Measurements from ENCODE around the gene ADGRA1. TPM values are rescaled to one million over a fixed set of nuclear protein-coding genes. Genes with fewer than 3 reads are reported as not detected.

ADGRA1 gene
- total RNA-seq, 4 donors from 2014 or later: not detected

DNA sequence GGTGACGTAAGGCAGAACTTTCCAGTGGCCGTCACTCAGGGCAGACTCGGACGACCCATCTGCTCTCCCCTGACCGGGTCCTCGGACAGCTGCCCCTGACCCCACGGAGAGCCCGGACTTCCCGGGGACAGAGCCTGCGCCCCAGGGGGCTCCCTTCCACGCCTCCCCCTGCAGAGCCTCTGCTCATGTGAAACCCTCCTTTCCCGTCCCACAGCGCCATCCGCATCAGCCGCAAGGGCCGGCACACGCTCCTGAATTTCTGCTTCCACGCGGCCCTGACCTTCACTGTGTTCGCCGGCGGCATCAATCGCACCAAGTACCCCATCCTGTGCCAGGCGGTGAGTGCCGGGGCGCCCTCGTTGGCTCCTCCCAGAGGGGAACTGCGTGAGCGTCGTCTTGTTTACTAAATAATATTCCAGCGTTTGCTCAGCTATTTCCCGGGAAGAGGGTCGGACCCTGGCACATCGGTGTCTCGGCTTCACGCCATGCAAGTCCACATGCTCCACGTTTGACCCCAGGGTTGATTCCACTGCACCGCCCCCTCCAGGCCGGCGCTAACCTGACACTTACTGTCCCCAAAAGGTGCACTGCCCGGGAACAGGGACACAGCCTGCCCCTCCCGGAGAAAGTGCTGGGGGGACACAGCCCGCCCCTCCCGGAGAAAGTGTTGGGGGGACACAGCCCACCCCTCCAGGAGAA lies 10.9 kb downstream of the ADGRA1 start:
- TF ChIP-seq POLR2A (IDR thresholded peaks at IDR 0.05): no peak
- TF ChIP-seq, protein P1, sequence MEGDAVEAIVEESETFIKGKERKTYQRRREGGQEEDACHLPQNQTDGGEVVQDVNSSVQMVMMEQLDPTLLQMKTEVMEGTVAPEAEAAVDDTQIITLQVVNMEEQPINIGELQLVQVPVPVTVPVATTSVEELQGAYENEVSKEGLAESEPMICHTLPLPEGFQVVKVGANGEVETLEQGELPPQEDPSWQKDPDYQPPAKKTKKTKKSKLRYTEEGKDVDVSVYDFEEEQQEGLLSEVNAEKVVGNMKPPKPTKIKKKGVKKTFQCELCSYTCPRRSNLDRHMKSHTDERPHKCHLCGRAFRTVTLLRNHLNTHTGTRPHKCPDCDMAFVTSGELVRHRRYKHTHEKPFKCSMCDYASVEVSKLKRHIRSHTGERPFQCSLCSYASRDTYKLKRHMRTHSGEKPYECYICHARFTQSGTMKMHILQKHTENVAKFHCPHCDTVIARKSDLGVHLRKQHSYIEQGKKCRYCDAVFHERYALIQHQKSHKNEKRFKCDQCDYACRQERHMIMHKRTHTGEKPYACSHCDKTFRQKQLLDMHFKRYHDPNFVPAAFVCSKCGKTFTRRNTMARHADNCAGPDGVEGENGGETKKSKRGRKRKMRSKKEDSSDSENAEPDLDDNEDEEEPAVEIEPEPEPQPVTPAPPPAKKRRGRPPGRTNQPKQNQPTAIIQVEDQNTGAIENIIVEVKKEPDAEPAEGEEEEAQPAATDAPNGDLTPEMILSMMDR (IDR thresholded peaks at IDR 0.05 in 4 of 5, conservative IDR thresholded peaks at IDR 0.05 in 1 of 5): no peak
- ATAC-seq (no peak), DNase-seq (no peak)
- no peaks in the 10 kb centered on the region for H3K36me3 ChIP-seq
- H3K27ac ChIP-seq: no peak overlapping the region
- no peaks in the 10 kb centered on the region for H3K4me1 ChIP-seq
- H3K4me3 ChIP-seq: no peak overlapping the region
- in situ Hi-C loops (cut with MboI; ENCODE audit: low sequenced_read_pairs in 4 of 4) (no loop called here), intact Hi-C loops (cut with DNase I; ENCODE audit: low total_unique reads) (no loop called here)
- H3K9me3 ChIP-seq: no peaks in the 10 kb centered on the region
- peaks cover 3 to 12% (median 12%) of the 10 kb centered on the region in 3 donors for H3K27me3 ChIP-seq

DNA sequence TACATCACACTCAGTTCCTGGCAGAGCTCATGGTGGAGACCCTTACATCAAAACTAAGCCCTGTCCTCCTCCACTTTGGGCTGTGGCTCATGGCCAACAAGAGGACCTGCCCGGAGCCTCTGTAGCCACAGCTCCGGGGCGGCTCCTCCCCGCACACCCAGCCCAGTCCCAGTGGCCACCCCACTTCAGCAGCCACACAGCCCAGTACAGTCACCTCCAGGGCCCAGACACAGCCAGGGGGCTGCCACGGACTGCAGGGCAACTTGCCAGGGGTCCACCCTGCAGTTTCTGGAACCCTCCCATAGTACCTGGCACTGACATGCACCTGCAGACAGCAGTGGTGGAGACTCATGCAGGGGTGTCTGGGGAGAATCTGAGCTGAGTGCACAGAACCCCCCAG lies 11.8 kb downstream of the ADGRA1 start:
- ATAC-seq (no peak), DNase-seq (no peak)
- no peak overlapping the region for H3K4me3 ChIP-seq
- no peaks in the 10 kb centered on the region for H3K9me3 ChIP-seq
- no peak overlapping the region for H3K27ac ChIP-seq
- TF ChIP-seq POLR2A (IDR thresholded peaks at IDR 0.05): no peak
- TF ChIP-seq, protein P1 (IDR thresholded peaks at IDR 0.05 in 4 of 5, conservative IDR thresholded peaks at IDR 0.05 in 1 of 5): no peak
- no peaks in the 10 kb centered on the region for H3K4me1 ChIP-seq
- no peaks in the 10 kb centered on the region for H3K36me3 ChIP-seq
- in situ Hi-C loops (cut with MboI; ENCODE audit: low sequenced_read_pairs in 4 of 4) (no loop called here), intact Hi-C loops (cut with DNase I; ENCODE audit: low total_unique reads) (no loop called here)
- peaks cover 3 to 12% (median 12%) of the 10 kb centered on the region in 3 donors for H3K27me3 ChIP-seq

GRCh38 chr10:133100186-133100585 lies 12.5 kb downstream of the ADGRA1 start:
- Histone ChIP-seq H3K27me3 (peaks cover 3 to 12% (median 12%) of the 10 kb centered on the region in 3 donors), H3K9me3 (no peaks in the 10 kb centered on the region), H3K36me3 (no peaks in the 10 kb centered on the region), H3K4me1 (no peaks in the 10 kb centered on the region), H3K27ac (no peak overlapping the region), H3K4me3 (no peak overlapping the region)
- DNase-seq: no peak
- in situ Hi-C loops (cut with MboI; ENCODE audit: low sequenced_read_pairs in 4 of 4) (loop anchor here in 1 of 4 donors (25.0 kb wide), 1 partner anchor 163 kb away; the partner anchor contains the start of gene CFAP46), intact Hi-C loops (cut with DNase I; ENCODE audit: low total_unique reads) (no loop called here)
- no peak for ATAC-seq
- TF ChIP-seq, protein P1 (IDR thresholded peaks at IDR 0.05 in 4 of 5, conservative IDR thresholded peaks at IDR 0.05 in 1 of 5): no peak
- TF ChIP-seq POLR2A (IDR thresholded peaks at IDR 0.05): no peak

GRCh38 chr10:133100706-133101415 lies 13.1 kb downstream of the ADGRA1 start:
- no peak for ATAC-seq

More at GRCh38 chr10:133100706-133101415, 13.1 kb downstream of the ADGRA1 start:
- intact Hi-C loops (cut with DNase I; ENCODE audit: low total_unique reads): no loop called here
- H3K4me1 ChIP-seq: no peaks in the 10 kb centered on the region
- no peak overlapping the region for H3K27ac ChIP-seq
- TF ChIP-seq, protein P1 (IDR thresholded peaks at IDR 0.05 in 4 of 5, conservative IDR thresholded peaks at IDR 0.05 in 1 of 5): no peak
- no peak for TF ChIP-seq POLR2A (IDR thresholded peaks at IDR 0.05)
- no peak for DNase-seq
- in situ Hi-C loops (cut with MboI; ENCODE audit: low sequenced_read_pairs in 4 of 4): loop anchor here in 1 of 4 donors (25.0 kb wide), 1 partner anchor 164 kb away; the partner anchor contains the start of gene CFAP46
- H3K36me3 ChIP-seq: no peaks in the 10 kb centered on the region
- peaks cover 3 to 12% (median 12%) of the 10 kb centered on the region in 3 donors for H3K27me3 ChIP-seq
- H3K9me3 ChIP-seq: no peaks in the 10 kb centered on the region
- H3K4me3 ChIP-seq: no peak overlapping the region

Measured in gastrocnemius medialis (tissue), 4 donors.